ENCODE data around the gene HAT1. TPM values are rescaled to one million over a fixed set of nuclear protein-coding genes. Genes with fewer than 3 reads are reported as not detected.

HAT1 gene
- total RNA-seq, 2 experiments from 2014 or later: 92.4 to 95.6 TPM

- Mint-ChIP-seq H3K36me3 (peaks cover 18% of the 10 kb centered on the region), H3K4me3 (no peak overlapping the region), H3K4me1 (peaks cover 15% of the 10 kb centered on the region), H3K9me3 (no peaks in the 10 kb centered on the region), H3K27me3 (no peaks in the 10 kb centered on the region), H3K27ac (no peak overlapping the region)
- DNase-seq: no peak
Observed at GRCh38 chr2:172012677-172013391, 90.6 kb downstream of the HAT1 start.

- H3K27ac Mint-ChIP-seq: no peak overlapping the region
- H3K4me1 Mint-ChIP-seq: peaks cover 15% of the 10 kb centered on the region
- DNase-seq: no peak
- H3K27me3 Mint-ChIP-seq: no peaks in the 10 kb centered on the region
- H3K9me3 Mint-ChIP-seq: no peaks in the 10 kb centered on the region
- H3K36me3 Mint-ChIP-seq: peaks cover 18% of the 10 kb centered on the region
- no peak overlapping the region for H3K4me3 Mint-ChIP-seq
Observed at GRCh38 chr2:172013396-172013795, 91.1 kb downstream of the HAT1 start.

GRCh38 chr2:172021074-172021931, 99.0 kb downstream of the HAT1 start:
- Mint-ChIP-seq H3K9me3 (no peaks in the 10 kb centered on the region), H3K36me3 (peaks cover 11% of the 10 kb centered on the region), H3K4me3 (no peak overlapping the region), H3K4me1 (peaks cover 3% of the 10 kb centered on the region), H3K27ac (no peak overlapping the region), H3K27me3 (no peaks in the 10 kb centered on the region)
- no peak for DNase-seq

GRCh38 chr2:172021955-172022354, 99.7 kb downstream of the HAT1 start:
- Mint-ChIP-seq H3K9me3 (no peaks in the 10 kb centered on the region), H3K4me3 (no peak overlapping the region), H3K36me3 (peaks cover 9% of the 10 kb centered on the region), H3K4me1 (peaks cover 3% of the 10 kb centered on the region), H3K27ac (no peak overlapping the region), H3K27me3 (no peaks in the 10 kb centered on the region)
- no peak for DNase-seq

- H3K27ac Mint-ChIP-seq: no peak overlapping the region
- no peaks in the 10 kb centered on the region for H3K9me3 Mint-ChIP-seq
- no peaks in the 10 kb centered on the region for H3K36me3 Mint-ChIP-seq
- DNase-seq: no peak
- H3K4me3 Mint-ChIP-seq: no peak overlapping the region
- no peaks in the 10 kb centered on the region for H3K27me3 Mint-ChIP-seq
- no peaks in the 10 kb centered on the region for H3K4me1 Mint-ChIP-seq
Observed at GRCh38 chr2:172031536-172031935, 109.3 kb downstream of the HAT1 start.

Other genes starting within 250 kb of the HAT1 start
- 10 to 100 TPM; 41.5 to 44.1 TPM for gene DYNC1I2, start 235.0 kb upstream of the HAT1 start, total RNA-seq
- gene SLC25A12, start 28.2 kb upstream of the HAT1 start, total RNA-seq: 10 to 100 TPM; 24.5 to 25.5 TPM
- 1 to 10 TPM; 5.2 to 6.0 TPM for gene METAP1D, start 77.5 kb downstream of the HAT1 start, total RNA-seq
- gene DLX1, start 163.0 kb downstream of the HAT1 start, total RNA-seq: under 1 TPM in 1 of 2 experiments, not detected in 1; 0.10 TPM
- gene DLX2, start 180.4 kb downstream of the HAT1 start, total RNA-seq: not detected

Data from activated naive CD8-positive, alpha-beta T cell treated with anti-CD3 and anti-CD28 coated beads for 36 hours (primary cell).